GM10266 (cell line): ENCODE results near the gene PRKCE.

Source experiments
- DNase-seq: peaks from one replicate; pipeline ENCODE4 v3.0.0; 2012; ENCODE audit errors: extremely low spot score
- TF ChIP-seq, protein P1 (sequence below): IDR thresholded peaks from 2 replicates; pipeline ENCODE4 v1.5.1; 2012; ENCODE audit warnings: mild to moderate bottlenecking, low read depth; ENCODE audit not compliant: control insufficient read depth, insufficient read depth; ENCODE audit errors: missing control alignments

PRKCE gene

DNA sequence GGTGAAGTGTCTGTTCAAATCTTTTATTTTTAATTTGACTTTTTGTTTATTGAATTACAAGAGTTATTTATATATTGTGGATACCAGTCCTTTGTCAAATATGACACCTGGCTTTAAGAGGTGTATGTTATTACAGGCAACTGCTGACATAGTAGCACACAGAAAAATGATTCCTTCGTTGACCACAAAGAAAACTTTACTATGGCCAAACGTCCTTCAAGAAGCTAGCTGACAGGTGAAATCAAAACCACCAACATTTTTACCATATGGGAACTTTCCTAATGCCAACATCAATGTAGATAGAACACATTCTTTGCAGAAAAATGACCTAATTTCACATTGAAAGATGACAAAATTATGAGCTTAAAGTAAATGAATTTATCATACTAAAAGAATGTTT lies 34.0 kb upstream of the PRKCE start:
- TF ChIP-seq, protein P1, sequence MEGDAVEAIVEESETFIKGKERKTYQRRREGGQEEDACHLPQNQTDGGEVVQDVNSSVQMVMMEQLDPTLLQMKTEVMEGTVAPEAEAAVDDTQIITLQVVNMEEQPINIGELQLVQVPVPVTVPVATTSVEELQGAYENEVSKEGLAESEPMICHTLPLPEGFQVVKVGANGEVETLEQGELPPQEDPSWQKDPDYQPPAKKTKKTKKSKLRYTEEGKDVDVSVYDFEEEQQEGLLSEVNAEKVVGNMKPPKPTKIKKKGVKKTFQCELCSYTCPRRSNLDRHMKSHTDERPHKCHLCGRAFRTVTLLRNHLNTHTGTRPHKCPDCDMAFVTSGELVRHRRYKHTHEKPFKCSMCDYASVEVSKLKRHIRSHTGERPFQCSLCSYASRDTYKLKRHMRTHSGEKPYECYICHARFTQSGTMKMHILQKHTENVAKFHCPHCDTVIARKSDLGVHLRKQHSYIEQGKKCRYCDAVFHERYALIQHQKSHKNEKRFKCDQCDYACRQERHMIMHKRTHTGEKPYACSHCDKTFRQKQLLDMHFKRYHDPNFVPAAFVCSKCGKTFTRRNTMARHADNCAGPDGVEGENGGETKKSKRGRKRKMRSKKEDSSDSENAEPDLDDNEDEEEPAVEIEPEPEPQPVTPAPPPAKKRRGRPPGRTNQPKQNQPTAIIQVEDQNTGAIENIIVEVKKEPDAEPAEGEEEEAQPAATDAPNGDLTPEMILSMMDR: no peak

DNA sequence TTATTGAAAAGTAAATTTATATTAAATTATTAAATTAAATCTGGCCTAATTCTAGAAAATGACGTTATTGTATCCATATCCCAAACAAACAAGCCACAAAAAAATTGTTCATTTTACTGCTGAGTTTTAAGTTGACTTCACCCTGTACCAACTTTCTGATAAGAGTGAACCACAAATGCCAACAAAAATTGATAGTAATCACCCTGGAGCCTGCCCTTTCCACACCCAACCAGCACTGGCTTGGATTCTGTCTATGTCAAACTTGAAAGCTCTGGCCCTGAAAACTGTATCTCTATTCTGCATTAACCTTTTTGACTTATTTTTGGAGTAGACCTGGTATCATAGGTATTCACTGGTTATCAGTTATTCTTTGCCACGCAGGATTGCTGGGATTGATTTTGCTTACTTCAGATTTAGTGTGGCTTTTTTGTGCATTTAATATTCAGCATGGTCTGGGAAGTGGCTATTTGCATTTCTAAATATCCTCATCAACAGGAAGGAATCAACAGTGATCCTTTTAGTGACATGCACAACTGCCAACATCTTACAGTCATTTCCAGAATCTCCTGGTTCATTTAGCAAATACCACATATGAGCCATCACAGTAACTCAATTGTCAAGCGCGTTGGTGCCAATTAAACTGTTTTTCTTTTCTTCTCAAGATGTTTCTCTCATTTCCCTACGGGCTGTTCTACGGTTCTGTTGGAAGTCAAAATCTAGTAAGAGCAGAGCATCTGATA lies 29.0 kb upstream of the PRKCE start:
- DNase-seq: no peak
- TF ChIP-seq, protein P1: no peak

More for the DNA sequence above, 34.0 kb upstream of the PRKCE start:
- no peak for DNase-seq

DNA sequence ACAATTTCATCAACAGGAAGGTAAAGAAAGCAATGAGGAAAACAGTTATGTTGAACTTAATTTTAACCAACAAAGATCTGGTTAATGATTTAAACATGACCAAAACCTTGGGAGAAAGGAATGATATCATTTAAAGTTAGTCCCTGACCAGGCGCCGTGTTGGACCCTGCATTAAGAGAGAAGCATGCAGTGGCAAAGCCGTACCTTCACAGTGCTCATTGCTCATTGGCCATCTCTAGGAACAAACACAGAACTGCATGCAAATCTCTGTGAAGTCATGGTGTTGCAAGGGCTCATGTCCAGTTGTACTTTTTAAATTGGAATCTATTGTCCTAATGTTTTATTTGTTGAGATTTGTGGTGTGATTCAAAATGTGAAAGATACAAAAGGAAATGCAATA lies 28.4 kb upstream of the PRKCE start:
- TF ChIP-seq, protein P1: no peak
- DNase-seq: no peak

DNA sequence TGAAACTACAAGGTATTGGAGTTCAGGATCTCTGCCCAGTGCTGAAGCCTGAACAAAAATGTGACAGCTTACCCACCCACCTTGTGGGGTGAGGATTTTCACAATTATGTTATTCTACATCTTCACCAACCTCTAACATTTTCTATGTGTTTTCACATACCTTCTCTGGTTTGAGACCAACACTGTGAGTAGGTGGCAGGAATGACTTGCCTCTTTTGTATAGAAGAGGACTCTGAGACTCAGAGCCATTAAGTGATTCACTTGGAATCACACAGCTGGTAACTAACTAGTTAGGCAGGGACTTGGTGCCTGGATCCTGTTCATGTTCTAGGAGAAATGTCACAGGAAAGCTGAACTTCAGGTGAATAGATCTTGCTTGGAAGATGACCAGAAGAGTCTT lies 25.7 kb upstream of the PRKCE start:
- no peak for DNase-seq
- TF ChIP-seq, protein P1: no peak

DNA sequence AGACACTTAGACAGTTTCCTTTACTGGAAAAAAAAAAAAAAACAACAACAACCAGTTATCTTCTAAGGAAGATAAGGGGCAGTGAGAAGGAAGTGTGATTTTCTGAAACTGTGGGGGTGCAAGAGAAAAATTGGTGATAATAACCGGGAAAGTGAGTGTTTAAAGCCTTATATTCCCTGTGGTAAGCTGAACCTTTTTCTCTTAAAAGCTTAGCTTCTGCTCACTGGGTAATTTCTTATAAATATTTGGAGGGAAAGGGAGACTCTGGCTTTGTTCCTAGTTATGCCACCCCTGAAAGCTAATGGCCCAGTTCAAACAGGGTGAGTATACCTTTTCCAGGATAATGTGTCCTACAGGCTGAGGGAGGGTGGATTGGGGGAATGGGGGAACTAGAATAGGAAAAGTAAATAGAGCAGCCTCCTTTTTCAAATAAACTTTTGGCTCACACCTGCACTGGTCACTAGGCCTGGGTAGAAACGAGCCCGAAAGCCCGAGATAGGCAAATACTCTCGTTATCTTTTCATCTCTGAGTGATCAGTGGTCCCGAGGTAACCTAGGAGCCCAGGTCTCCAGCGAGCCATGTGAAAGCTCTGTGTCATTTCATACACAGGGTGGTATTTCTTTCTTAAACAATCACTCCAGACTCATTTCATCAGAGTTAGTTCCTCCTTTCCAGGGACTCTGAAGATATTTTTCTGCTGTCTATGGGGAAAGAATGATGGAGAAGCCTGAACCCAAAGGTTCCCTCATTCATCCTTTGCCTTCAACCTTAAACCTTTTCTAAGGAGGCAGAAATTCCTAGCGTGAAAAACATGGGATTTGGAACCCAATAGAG lies 24.9 kb upstream of the PRKCE start:
- TF ChIP-seq, protein P1: no peak
- no peak for DNase-seq

DNA sequence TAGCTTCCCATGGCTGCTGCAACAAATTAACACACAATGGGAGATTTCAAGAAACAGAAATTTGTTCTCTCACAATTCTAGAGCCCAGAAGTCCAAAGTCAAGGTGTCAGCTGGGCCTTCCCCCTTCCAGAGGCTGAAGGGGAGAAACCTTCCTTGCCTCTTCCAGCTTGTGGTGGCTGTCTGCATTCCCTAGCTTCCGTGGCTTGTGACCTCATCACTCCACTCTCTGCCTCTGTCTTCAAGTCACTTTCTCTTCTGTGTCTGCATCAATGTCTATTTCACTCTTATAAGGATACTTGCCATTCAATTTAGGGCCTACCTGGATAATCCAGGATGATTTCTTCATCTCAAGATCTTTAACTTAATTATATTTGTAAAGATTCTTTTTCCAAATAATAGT lies 23.6 kb upstream of the PRKCE start:
- TF ChIP-seq, protein P1: no peak
- no peak for DNase-seq

DNA sequence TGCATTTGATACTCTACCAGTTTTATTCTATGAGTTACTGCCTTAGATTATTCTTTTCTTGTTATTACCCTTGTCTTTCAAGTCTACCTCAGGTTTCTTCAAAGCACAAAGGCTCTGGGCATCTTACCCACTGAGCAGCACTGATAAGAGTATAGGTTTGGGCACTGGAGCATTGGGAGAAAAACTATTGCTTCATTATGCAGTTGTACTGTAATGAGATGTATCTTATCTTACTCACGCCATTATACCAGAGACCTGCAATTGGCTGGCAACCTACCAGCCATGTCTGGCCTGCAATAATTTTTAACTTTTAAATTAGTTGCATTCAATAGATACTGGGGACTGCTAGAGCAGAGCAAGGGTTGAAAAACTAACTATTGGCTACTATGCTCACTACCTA lies 21.5 kb upstream of the PRKCE start:
- TF ChIP-seq, protein P1: no peak
- no peak for DNase-seq
